Amniotic epithelial cell (primary cell): Measurements from ENCODE around the gene CREM.

ENCODE experiments used
- DNase-seq: peaks from one replicate; pipeline ENCODE4 v3.0.0-alpha.2; 2010; ENCODE audit warnings: low read depth

CREM gene

GRCh38 chr10:35219891-35220890, 93.5 kb downstream of the CREM start:
- no peak for DNase-seq

GRCh38 chr10:35223016-35223415, 96.4 kb downstream of the CREM start:
- DNase-seq, result no peak

- no peak for DNase-seq
These were observed 97.5 kb downstream of the CREM start for GRCh38 chr10:35224045-35224740.

- no peak for DNase-seq
These were observed 98.6 kb downstream of the CREM start for GRCh38 chr10:35225204-35225603.

GRCh38 chr10:35226507-35226906, 99.9 kb downstream of the CREM start:
- no peak for DNase-seq

- DNase-seq, result no peak
These were observed 101.4 kb downstream of the CREM start for GRCh38 chr10:35228058-35228457.

GRCh38 chr10:35231646-35232045, 105.0 kb downstream of the CREM start:
- DNase-seq, result no peak

GRCh38 chr10:35232527-35232926, 105.9 kb downstream of the CREM start:
- DNase-seq, result no peak

GRCh38 chr10:35234073-35234472, 107.4 kb downstream of the CREM start:
- no peak for DNase-seq

- DNase-seq, result no peak
These were observed 110.1 kb downstream of the CREM start for GRCh38 chr10:35236739-35237138.

- no peak for DNase-seq
These were observed 111.3 kb downstream of the CREM start for GRCh38 chr10:35237766-35238512.

- DNase-seq, result no peak
These were observed 117.9 kb downstream of the CREM start for GRCh38 chr10:35244549-35244948.

GRCh38 chr10:35246770-35247343, 120.2 kb downstream of the CREM start:
- DNase-seq, result no peak

- DNase-seq, result no peak
These were observed 124.9 kb downstream of the CREM start for GRCh38 chr10:35251373-35252100.

- DNase-seq, result no peak
These were observed 130.7 kb downstream of the CREM start for GRCh38 chr10:35257057-35257983.

GRCh38 chr10:35259769-35260397, 133.2 kb downstream of the CREM start:
- DNase-seq, result peak; percentile 97

GRCh38 chr10:35262436-35262835, 135.8 kb downstream of the CREM start:
- DNase-seq, result no peak
